ENCODE data around the gene EML6. TPM values are rescaled to one million over a fixed set of nuclear protein-coding genes. Genes with fewer than 3 reads are reported as not detected.

The EML6 gene
- polyA plus RNA-seq (2012; rRNA removed), result 1.1 and 1.6 TPM in 2 replicates
- 1.2 and 1.3 TPM in 2 replicates for polyA plus RNA-seq (2012; cell fraction: cytosol; rRNA removed)
- 4.7 and 5.3 TPM in 2 replicates for polyA plus RNA-seq (2012; cell fraction: nucleus; rRNA removed)

- Histone ChIP-seq H3K27ac (ENCODE audit: low read depth in 2 of 2, low read length in 1 of 2) (peak within 1 kb of the TSS; percentile 48 to 89; a peak in 3 of 4 replicates), H3K4me2 (peak within 1 kb of the TSS; percentile 90), H3K9ac (peak within 1 kb of the TSS; percentile 71), H3K9me3 (no peaks in the 10 kb centered on the region), H3K9me2 (no peaks in the 10 kb centered on the region), H2AFZ (ENCODE audit: low read depth) (peak within 1 kb of the TSS; percentile 97), H4K20me1 (ENCODE audit: insufficient read depth) (no peaks in the 10 kb centered on the region), H3K4me3 (ENCODE audit: low read depth in 2 of 2, low read length in 1 of 2) (peak within 1 kb of the TSS; percentile 82 to 86), H3K4me1 (ENCODE audit: control insufficient read depth in 1 of 2, insufficient read depth in 2 of 2, low read depth in 1 of 2, low read length in 1 of 2) (peaks cover 0 to 10% of the 10 kb centered on the region in 2 experiments; a peak in 2 of 4 replicates), H3K79me2 (ENCODE audit: insufficient read depth) (no peaks in the 10 kb centered on the region), H3F3A (replicated peaks; ENCODE audit: insufficient read depth) (peaks cover 5% of the 10 kb centered on the region), H3K36me3 (replicated peaks in 1 of 2; ENCODE audit: control insufficient read depth in 1 of 2, insufficient read depth in 2 of 2, low read length in 1 of 2) (no peaks in the 10 kb centered on the region), H3K27me3 (ENCODE audit: insufficient read depth) (no peaks in the 10 kb centered on the region; the same call in 1 of the 2 replicates)
- under 1% methylated on average over 38 of the region's 90 CpGs for WGBS (ENCODE audit: low lambda C conversion rate)
- DNase-seq, result peak; percentile 98
- POLR2A ChIA-PET, result interaction anchor here (0.5 to 1.6 kb wide), 4 partner anchors 115 to 753 kb away, joined by 3 to 8 read pairs (median 4); partner anchors contain the start of gene PSME4
- CTCF ChIA-PET, result interaction anchor here (0.6 to 1.9 kb wide), 15 partner anchors 10 to 616 kb away, joined by 3 to 14 read pairs (median 4); no protein-coding TSS in a partner anchor
- TF ChIP-seq RFX5 (IDR thresholded peaks at IDR 0.05; ENCODE audit: low read length) (peak; percentile 94), GATA2 (CRISPR knock-in tag; IDR thresholded peaks at IDR 0.05) (no peak), TCF12 (IDR thresholded peaks at IDR 0.05) (peak; percentile 25; the same call in 1 of the 2 replicates), MXI1 (IDR thresholded peaks at IDR 0.05; ENCODE audit: low read depth, low read length) (peak; percentile 92), ELF1 (IDR thresholded peaks at IDR 0.05) (peak; percentile 44; the same call in 1 of the 2 replicates), TAF1 (IDR thresholded peaks at IDR 0.05; ENCODE audit: borderline replicate concordance, low read depth, low read length) (peak; percentile 47; the same call in 1 of the 2 replicates), YY1 (IDR thresholded peaks at IDR 0.05; ENCODE audit: low read depth) (peak; percentile 47; the same call in 1 of the 2 replicates), POLR2AphosphoS5 (IDR thresholded peaks at IDR 0.05; ENCODE audit: low read depth, low read length) (peak; percentile 92), SIN3A (IDR thresholded peaks at IDR 0.05; ENCODE audit: borderline replicate concordance, low read depth, low read length) (no peak), NRF1 (IDR thresholded peaks at IDR 0.05; ENCODE audit: low read depth, low read length) (peak; percentile 57), ZBTB33 (IDR thresholded peaks at IDR 0.05; ENCODE audit: borderline replicate concordance, low read depth) (peak; percentile 91), MAX (IDR thresholded peaks at IDR 0.05; ENCODE audit: low read depth) (peak; percentile 17; the same call in 1 of the 2 replicates), USF1 (IDR thresholded peaks at IDR 0.05; ENCODE audit: borderline replicate concordance, low read depth) (0 out of 2 replicates have a peak, but pooled peaks have one; percentile 32), GABPA (IDR thresholded peaks at IDR 0.05; ENCODE audit: low read depth) (peak; percentile 19; the same call in 1 of the 2 replicates), EP300 (IDR thresholded peaks at IDR 0.05; ENCODE audit: borderline replicate concordance in 1 of 2, low read depth in 1 of 2, low read length in 1 of 2) (no peak; a peak in 2 of 4 replicates), CHD2 (IDR thresholded peaks at IDR 0.05; ENCODE audit: low read length, partially characterized antibody) (peak; percentile 94), FOXM1 (IDR thresholded peaks at IDR 0.05; ENCODE audit: low read depth) (no peak), MEF2A (IDR thresholded peaks at IDR 0.05; ENCODE audit: borderline replicate concordance, low read depth) (no peak)
- TF ChIP-seq, protein P1, sequence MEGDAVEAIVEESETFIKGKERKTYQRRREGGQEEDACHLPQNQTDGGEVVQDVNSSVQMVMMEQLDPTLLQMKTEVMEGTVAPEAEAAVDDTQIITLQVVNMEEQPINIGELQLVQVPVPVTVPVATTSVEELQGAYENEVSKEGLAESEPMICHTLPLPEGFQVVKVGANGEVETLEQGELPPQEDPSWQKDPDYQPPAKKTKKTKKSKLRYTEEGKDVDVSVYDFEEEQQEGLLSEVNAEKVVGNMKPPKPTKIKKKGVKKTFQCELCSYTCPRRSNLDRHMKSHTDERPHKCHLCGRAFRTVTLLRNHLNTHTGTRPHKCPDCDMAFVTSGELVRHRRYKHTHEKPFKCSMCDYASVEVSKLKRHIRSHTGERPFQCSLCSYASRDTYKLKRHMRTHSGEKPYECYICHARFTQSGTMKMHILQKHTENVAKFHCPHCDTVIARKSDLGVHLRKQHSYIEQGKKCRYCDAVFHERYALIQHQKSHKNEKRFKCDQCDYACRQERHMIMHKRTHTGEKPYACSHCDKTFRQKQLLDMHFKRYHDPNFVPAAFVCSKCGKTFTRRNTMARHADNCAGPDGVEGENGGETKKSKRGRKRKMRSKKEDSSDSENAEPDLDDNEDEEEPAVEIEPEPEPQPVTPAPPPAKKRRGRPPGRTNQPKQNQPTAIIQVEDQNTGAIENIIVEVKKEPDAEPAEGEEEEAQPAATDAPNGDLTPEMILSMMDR (IDR thresholded peaks at IDR 0.05), result peak; percentile 42
These were observed at the start of gene EML6 for GRCh38 chr2:54723131-54723995. Gene EML6 (plus strand): TSS chr2:54723662. CDS start chr2:54725062, 1,400 bp downstream.

Data from SK-N-SH (cell line).